ENCODE results near the gene ACLY.
"Not testable (repeated sequence)": the region's sequence is repeated elsewhere in the genome, so short reads cannot be mapped to it uniquely, and the experiment has no call there.

DNA sequence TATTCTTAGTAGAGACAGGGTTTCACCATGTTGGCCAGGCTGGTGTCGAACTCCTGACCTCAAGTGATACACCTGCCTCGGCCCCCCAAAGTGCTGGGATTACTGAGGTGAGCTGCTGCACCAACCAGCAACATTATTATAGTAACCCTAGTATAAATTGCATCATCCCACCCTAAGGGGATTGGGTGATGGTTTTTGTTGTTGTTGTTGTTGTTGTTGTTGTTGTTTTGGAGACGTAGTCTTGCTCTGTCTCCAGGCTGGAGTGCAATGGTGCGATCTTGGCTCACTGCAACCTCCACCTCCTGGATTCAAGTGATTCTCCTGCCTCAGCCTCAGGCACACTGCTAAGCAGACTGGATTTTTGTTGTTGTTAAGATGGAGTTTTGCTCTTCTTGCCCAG, 13.0 kb upstream of the ACLY start:
- TF ChIP-seq, protein P1, sequence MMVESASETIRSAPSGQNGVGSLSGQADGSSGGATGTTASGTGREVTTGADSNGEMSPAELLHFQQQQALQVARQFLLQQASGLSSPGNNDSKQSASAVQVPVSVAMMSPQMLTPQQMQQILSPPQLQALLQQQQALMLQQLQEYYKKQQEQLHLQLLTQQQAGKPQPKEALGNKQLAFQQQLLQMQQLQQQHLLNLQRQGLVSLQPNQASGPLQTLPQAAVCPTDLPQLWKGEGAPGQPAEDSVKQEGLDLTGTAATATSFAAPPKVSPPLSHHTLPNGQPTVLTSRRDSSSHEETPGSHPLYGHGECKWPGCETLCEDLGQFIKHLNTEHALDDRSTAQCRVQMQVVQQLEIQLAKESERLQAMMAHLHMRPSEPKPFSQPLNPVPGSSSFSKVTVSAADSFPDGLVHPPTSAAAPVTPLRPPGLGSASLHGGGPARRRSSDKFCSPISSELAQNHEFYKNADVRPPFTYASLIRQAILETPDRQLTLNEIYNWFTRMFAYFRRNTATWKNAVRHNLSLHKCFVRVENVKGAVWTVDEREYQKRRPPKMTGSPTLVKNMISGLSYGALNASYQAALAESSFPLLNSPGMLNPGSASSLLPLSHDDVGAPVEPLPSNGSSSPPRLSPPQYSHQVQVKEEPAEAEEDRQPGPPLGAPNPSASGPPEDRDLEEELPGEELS (CRISPR knock-in tag; IDR thresholded peaks at IDR 0.05), result not testable (repeated sequence)
- not testable (repeated sequence) for TF ChIP-seq CBFB (CRISPR knock-in tag; IDR thresholded peaks at IDR 0.05); ARNT2 (CRISPR knock-in tag; IDR thresholded peaks at IDR 0.05; ENCODE audit: low read depth); ZNF20 (CRISPR knock-in tag; IDR thresholded peaks at IDR 0.05); PHF20 (CRISPR knock-in tag; IDR thresholded peaks at IDR 0.05); ZNF605 (CRISPR knock-in tag; IDR thresholded peaks at IDR 0.05); EP300 (IDR thresholded peaks at IDR 0.05; ENCODE audit: low read depth in 2 of 2, low read length in 2 of 2); EP300 (CRISPR knock-in tag; IDR thresholded peaks at IDR 0.05; ENCODE audit: borderline replicate concordance); SOX6 (IDR thresholded peaks at IDR 0.05); SOX6 (CRISPR knock-in tag; IDR thresholded peaks at IDR 0.05); SIN3A (IDR thresholded peaks at IDR 0.05; ENCODE audit: borderline replicate concordance, low read depth, low read length); POLR2G (IDR thresholded peaks at IDR 0.05; ENCODE audit: low read depth, low read length); ERF (CRISPR knock-in tag; IDR thresholded peaks at IDR 0.05)
- TF ChIP-seq, protein P2, sequence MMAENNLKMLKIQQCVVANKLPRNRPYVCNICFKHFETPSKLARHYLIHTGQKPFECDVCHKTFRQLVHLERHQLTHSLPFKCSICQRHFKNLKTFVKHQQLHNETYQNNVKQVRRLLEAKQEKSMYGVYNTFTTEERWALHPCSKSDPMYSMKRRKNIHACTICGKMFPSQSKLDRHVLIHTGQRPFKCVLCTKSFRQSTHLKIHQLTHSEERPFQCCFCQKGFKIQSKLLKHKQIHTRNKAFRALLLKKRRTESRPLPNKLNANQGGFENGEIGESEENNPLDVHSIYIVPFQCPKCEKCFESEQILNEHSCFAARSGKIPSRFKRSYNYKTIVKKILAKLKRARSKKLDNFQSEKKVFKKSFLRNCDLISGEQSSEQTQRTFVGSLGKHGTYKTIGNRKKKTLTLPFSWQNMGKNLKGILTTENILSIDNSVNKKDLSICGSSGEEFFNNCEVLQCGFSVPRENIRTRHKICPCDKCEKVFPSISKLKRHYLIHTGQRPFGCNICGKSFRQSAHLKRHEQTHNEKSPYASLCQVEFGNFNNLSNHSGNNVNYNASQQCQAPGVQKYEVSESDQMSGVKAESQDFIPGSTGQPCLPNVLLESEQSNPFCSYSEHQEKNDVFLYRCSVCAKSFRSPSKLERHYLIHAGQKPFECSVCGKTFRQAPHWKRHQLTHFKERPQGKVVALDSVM (CRISPR knock-in tag; IDR thresholded peaks at IDR 0.05), result 0 out of 2 replicates have a peak, but pooled peaks have one; percentile 3
- TF ChIP-seq, protein P3, sequence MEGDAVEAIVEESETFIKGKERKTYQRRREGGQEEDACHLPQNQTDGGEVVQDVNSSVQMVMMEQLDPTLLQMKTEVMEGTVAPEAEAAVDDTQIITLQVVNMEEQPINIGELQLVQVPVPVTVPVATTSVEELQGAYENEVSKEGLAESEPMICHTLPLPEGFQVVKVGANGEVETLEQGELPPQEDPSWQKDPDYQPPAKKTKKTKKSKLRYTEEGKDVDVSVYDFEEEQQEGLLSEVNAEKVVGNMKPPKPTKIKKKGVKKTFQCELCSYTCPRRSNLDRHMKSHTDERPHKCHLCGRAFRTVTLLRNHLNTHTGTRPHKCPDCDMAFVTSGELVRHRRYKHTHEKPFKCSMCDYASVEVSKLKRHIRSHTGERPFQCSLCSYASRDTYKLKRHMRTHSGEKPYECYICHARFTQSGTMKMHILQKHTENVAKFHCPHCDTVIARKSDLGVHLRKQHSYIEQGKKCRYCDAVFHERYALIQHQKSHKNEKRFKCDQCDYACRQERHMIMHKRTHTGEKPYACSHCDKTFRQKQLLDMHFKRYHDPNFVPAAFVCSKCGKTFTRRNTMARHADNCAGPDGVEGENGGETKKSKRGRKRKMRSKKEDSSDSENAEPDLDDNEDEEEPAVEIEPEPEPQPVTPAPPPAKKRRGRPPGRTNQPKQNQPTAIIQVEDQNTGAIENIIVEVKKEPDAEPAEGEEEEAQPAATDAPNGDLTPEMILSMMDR (CRISPR knock-in tag; IDR thresholded peaks at IDR 0.05), result not testable (repeated sequence)

Measured in HepG2 (cell line).